AG09319 (cell line): Measurements from ENCODE around the gene NPC1L1.
A peak's percentile ranks its signal among the peaks of the same experiment; 100 is the strongest.

Source experiments
- DNase-seq: peaks from one replicate; pipeline ENCODE4 v3.0.0-alpha.2; 2010; ENCODE audit warnings: low read depth; ENCODE audit errors: extremely low read depth
- CTCF ChIP-seq: IDR thresholded peaks from 2 replicates; pipeline ENCODE4 v1.5.1; 2011; ENCODE audit warnings: low read depth, mild to moderate bottlenecking, inconsistent platforms, low read length, moderate library complexity

The NPC1L1 gene

GRCh38 chr7:44541028-44541869 is at the start of gene NPC1L1:
TSS of gene NPC1L1 (minus strand) at chr7:44541330. CDS start at chr7:44541259, 71 bp downstream.
- TF ChIP-seq CTCF, result no peak
- DNase-seq, result no peak

GRCh38 chr7:44590910-44591309 is 49.8 kb upstream of the NPC1L1 start:
- no peak for TF ChIP-seq CTCF
- no peak for DNase-seq

- DNase-seq, result no peak
- TF ChIP-seq CTCF, result peak; percentile 65
Measured at GRCh38 chr7:44587843-44588711, 46.9 kb upstream of the NPC1L1 start.

GRCh38 chr7:44583146-44583865 is 42.2 kb upstream of the NPC1L1 start:
- DNase-seq, result no peak
- no peak for TF ChIP-seq CTCF

- no peak for TF ChIP-seq CTCF
Measured at GRCh38 chr7:44581879-44582603, 40.9 kb upstream of the NPC1L1 start, which contains the start of gene TMED4. TSS of gene TMED4 (minus strand) at chr7:44582231. CDS start at chr7:44582206, 25 bp downstream.

GRCh38 chr7:44580945-44581878 is 40.1 kb upstream of the NPC1L1 start:
- TF ChIP-seq CTCF, result no peak
- DNase-seq, result no peak

More at GRCh38 chr7:44581879-44582603, 40.9 kb upstream of the NPC1L1 start, which contains the start of gene TMED4:
- DNase-seq, result peak; percentile 98
